Caco-2 (cell line): Measurements from ENCODE around the gene OR2AE1. TPM values are rescaled to one million over a fixed set of nuclear protein-coding genes. Genes with fewer than 3 reads are reported as not detected.
A peak's percentile ranks its signal among the peaks of the same experiment; 100 is the strongest.

Source experiments
- BruUV-seq: library from RNA; stranded (reverse); fragments of 400-500 nt; replicated peaks from 2 replicates; lab custom pipeline; 2021; lab: Mats Ljungman, UMichigan
- CTCF ChIA-PET: fragments of 300-600 bp; sonication (Branson Sonifier 250); formaldehyde crosslinking; loops from one replicate; lab custom pipeline; 2022; ENCODE audit warnings: antibody characterized with exemption; lab: Charles Lee
- POLR2A ChIA-PET: fragments of 300-600 bp; sonication (Branson Sonifier 250); formaldehyde crosslinking; loops from one replicate; lab custom pipeline; 2022; ENCODE audit warnings: antibody characterized with exemption; lab: Charles Lee
- DNase-seq, 2 experiments: peaks; one replicate each; pipeline versions ENCODE4 v3.0.0 to v3.0.0-alpha.2; 2020 to 2022
- H3K27me3 ChIP-seq: replicated peaks from 2 replicates; pipeline ENCODE4 v1.6.0; 2011; ENCODE audit warnings: low read length; ENCODE audit not compliant: control insufficient read depth, insufficient read depth
- H3K36me3 ChIP-seq: 2 replicates; pipeline ENCODE4 v1.5.1; 2011; ENCODE audit warnings: low read length; ENCODE audit not compliant: control insufficient read depth, insufficient read depth
- H3K4me1 ChIP-seq: fragments of 250-450 bp; sonication (Bioruptor Pico); 2 replicates; pipeline ENCODE4 v1.5.1; 2020; ENCODE audit warnings: mild to moderate bottlenecking
- H3K4me3 ChIP-seq: 2 replicates; pipeline ENCODE4 v1.5.1; 2011; ENCODE audit warnings: low read depth, mild to moderate bottlenecking, control low read depth, low read length
- H3K9me3 ChIP-seq: fragments of 250-450 bp; sonication (Bioruptor Pico); 2 replicates; pipeline ENCODE4 v1.5.1; 2020; ENCODE audit warnings: mild to moderate bottlenecking, moderate library complexity
- H3K27ac Mint-ChIP-seq: one replicate; pipeline ENCODE4 v1.8.0; 2022; ENCODE audit warnings: mixed read lengths; ENCODE audit not compliant: unreplicated experiment
- H3K27me3 Mint-ChIP-seq: one replicate; pipeline ENCODE4 v1.8.0; 2022; ENCODE audit warnings: mixed read lengths; ENCODE audit not compliant: insufficient read depth, unreplicated experiment
- H3K36me3 Mint-ChIP-seq: one replicate; pipeline ENCODE4 v1.8.0; 2022; ENCODE audit warnings: mild to moderate bottlenecking, mixed read lengths; ENCODE audit not compliant: insufficient read depth, unreplicated experiment
- H3K4me1 Mint-ChIP-seq: one replicate; pipeline ENCODE4 v1.8.0; 2022; ENCODE audit warnings: low read depth, mixed read lengths; ENCODE audit not compliant: unreplicated experiment
- H3K4me3 Mint-ChIP-seq: one replicate; pipeline ENCODE4 v1.8.0; 2022; ENCODE audit warnings: mild to moderate bottlenecking, moderate library complexity, mixed read lengths; ENCODE audit not compliant: unreplicated experiment
- H3K9me3 Mint-ChIP-seq: one replicate; pipeline ENCODE4 v1.8.0; 2022; ENCODE audit warnings: mixed read lengths; ENCODE audit not compliant: unreplicated experiment
- CTCF ChIP-seq, 2 experiments: fragments of 200-600 bp in 1 of 2; IDR thresholded peaks; 1 replicate in 1 of 2; 2 replicates in 1 of 2; pipeline versions ENCODE4 v1.5.1 to v1.8.0; 2011 to 2022; ENCODE audit warnings: antibody characterized with exemption in 1 of 2, control low read depth in 1 of 2, inconsistent platforms in 1 of 2, low read depth in 1 of 2, low read length in 1 of 2, mild to moderate bottlenecking in 1 of 2, moderate library complexity in 1 of 2; ENCODE audit not compliant: insufficient read depth in 1 of 2, severe bottlenecking in 1 of 2, unreplicated experiment in 1 of 2
- intact Hi-C: fragments of 100-400 bp; cut with micrococcal nuclease; formaldehyde crosslinking; loops from one replicate; pipeline ENCODE4 v1.10.0; 2022; ENCODE audit not compliant: unreplicated experiment
- total RNA-seq: library from RNA; stranded (reverse); gene quantifications from 2 replicates; pipeline ENCODE4 v1.2.3, GENCODE V29; 2022

Gene OR2AE1
- total RNA-seq, 1 experiment from 2014 or later = not detected

- Histone ChIP-seq H3K36me3 (no peaks in the 10 kb centered on the region; the same call in 1 of the 2 replicates), H3K27me3 (no peaks in the 10 kb centered on the region), H3K9me3 (peaks cover 7% of the 10 kb centered on the region; the same call in 1 of the 2 replicates), H3K4me1 (no peaks in the 10 kb centered on the region), H3K4me3 (no peak overlapping the region)
- H3K27ac Mint-ChIP-seq = no peak overlapping the region
- BruUV-seq = no TSS peak
- no peak for TF ChIP-seq CTCF (IDR thresholded peaks at IDR 0.05; ENCODE audit: insufficient read depth in 1 of 2, low read depth in 1 of 2, low read length in 1 of 2, severe bottlenecking in 1 of 2, unreplicated experiment in 1 of 2)
- H3K4me3 Mint-ChIP-seq = no peak overlapping the region
- intact Hi-C loops = no loop called here
- peaks cover 33% of the 10 kb centered on the region for H3K36me3 Mint-ChIP-seq
- no peaks in the 10 kb centered on the region for H3K9me3 Mint-ChIP-seq
- DNase-seq = peak; percentile 20 to 56
- no peaks in the 10 kb centered on the region for H3K4me1 Mint-ChIP-seq
- POLR2A ChIA-PET = no interaction called here
- CTCF ChIA-PET = no interaction called here
- no peaks in the 10 kb centered on the region for H3K27me3 Mint-ChIP-seq
Observed at GRCh38 chr7:99898836-99899235, 22.0 kb upstream of the OR2AE1 start.

GRCh38 chr7:99898023-99898357 is 21.2 kb upstream of the OR2AE1 start:
- Mint-ChIP-seq H3K27me3 (no peaks in the 10 kb centered on the region), H3K4me3 (no peak overlapping the region), H3K9me3 (no peaks in the 10 kb centered on the region), H3K36me3 (peaks cover 26% of the 10 kb centered on the region), H3K27ac (no peak overlapping the region), H3K4me1 (no peaks in the 10 kb centered on the region)
- Histone ChIP-seq H3K4me3 (no peak overlapping the region), H3K27me3 (no peaks in the 10 kb centered on the region), H3K9me3 (peaks cover 7% of the 10 kb centered on the region; the same call in 1 of the 2 replicates), H3K36me3 (no peaks in the 10 kb centered on the region; the same call in 1 of the 2 replicates), H3K4me1 (no peaks in the 10 kb centered on the region)
- intact Hi-C loops = no loop called here
- CTCF ChIA-PET = no interaction called here
- DNase-seq = no peak
- POLR2A ChIA-PET = no interaction called here
- no TSS peak for BruUV-seq
- TF ChIP-seq CTCF (IDR thresholded peaks at IDR 0.05; ENCODE audit: insufficient read depth in 1 of 2, low read depth in 1 of 2, low read length in 1 of 2, severe bottlenecking in 1 of 2, unreplicated experiment in 1 of 2) = no peak

- Mint-ChIP-seq H3K4me1 (no peaks in the 10 kb centered on the region), H3K36me3 (peaks cover 21% of the 10 kb centered on the region), H3K27me3 (no peaks in the 10 kb centered on the region), H3K27ac (no peak overlapping the region), H3K4me3 (no peak overlapping the region), H3K9me3 (no peaks in the 10 kb centered on the region)
- no peaks in the 10 kb centered on the region; the same call in 1 of the 2 replicates for H3K36me3 ChIP-seq
- intact Hi-C loops = no loop called here
- no peak overlapping the region for H3K4me3 ChIP-seq
- no TSS peak for BruUV-seq
- H3K4me1 ChIP-seq = no peaks in the 10 kb centered on the region
- ChIA-PET CTCF (no interaction called here), POLR2A (no interaction called here)
- no peaks in the 10 kb centered on the region for H3K27me3 ChIP-seq
- DNase-seq = no peak
- H3K9me3 ChIP-seq = peaks cover 7% of the 10 kb centered on the region; the same call in 1 of the 2 replicates
- no peak for TF ChIP-seq CTCF (IDR thresholded peaks at IDR 0.05; ENCODE audit: insufficient read depth in 1 of 2, low read depth in 1 of 2, low read length in 1 of 2, severe bottlenecking in 1 of 2, unreplicated experiment in 1 of 2)
Observed at GRCh38 chr7:99897322-99898022, 20.6 kb upstream of the OR2AE1 start.
